HG03045 (cell line): ENCODE data around the gene TBC1D22B.
"Not testable (repeated sequence)": the region's sequence is repeated elsewhere in the genome, so short reads cannot be mapped to it uniquely, and the experiment has no call there.

ENCODE experiments used
- ATAC-seq: cut with Tn5 transposase; IDR thresholded peaks from one replicate; pipeline ENCODE4 v1.9.1; 2021; ENCODE audit warnings: mild to moderate bottlenecking, moderate library complexity; ENCODE audit not compliant: unreplicated experiment

The TBC1D22B gene

DNA sequence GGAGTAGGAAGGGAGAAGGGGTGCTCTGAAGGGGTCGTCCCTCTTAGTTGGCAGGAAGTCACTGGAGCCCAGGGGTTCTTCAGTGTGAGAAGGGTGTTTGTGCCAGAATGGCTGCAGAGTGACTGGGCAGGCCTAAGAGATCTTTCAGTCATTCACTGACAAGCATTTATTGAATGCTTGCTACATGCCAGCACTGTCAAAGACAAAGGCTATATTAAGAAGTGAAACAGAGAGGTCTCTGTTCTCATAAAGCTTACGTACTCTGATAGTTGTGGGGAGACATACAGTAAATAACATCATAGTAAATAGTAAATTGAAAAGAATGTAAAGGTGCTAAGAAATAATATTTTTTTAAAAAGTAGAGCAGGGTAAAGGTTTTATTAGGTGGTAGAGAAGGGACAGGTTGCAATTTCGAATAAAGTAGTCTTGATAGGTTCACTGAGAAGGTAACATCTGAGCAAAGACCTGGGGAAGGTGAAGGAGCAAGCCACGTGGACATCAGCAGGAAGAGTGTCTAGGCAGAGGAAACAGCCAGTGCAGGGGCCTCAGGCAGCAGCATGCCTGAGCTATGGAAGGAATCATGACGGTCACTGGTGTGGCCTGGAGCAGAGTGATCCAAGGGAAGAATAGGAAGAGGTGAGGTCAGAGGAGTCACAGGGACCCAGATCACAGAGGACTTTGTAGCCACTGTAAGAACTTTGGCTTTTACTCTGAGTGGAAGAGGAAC lies 59.9 kb downstream of the TBC1D22B start:
- ATAC-seq = peak; percentile 51

DNA sequence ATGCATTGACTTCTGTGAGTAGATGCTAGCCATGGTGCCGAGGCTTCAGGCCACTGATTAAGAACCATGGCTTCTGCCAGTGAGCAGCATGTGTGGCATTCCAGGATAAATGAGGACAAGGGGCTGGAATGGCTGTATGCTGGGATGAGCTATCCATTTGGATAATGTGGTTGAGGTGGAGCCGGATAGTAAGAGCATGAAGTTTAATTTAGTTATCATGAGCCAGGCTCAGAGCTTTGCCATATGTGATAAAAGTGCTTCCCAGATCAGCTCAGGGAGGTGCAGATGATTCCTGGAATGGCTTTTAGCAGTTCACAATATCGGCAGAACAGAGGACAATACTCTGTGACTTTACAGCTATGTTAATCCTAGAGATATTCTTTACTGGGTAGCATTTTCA lies 61.6 kb downstream of the TBC1D22B start:
- no peak for ATAC-seq

DNA sequence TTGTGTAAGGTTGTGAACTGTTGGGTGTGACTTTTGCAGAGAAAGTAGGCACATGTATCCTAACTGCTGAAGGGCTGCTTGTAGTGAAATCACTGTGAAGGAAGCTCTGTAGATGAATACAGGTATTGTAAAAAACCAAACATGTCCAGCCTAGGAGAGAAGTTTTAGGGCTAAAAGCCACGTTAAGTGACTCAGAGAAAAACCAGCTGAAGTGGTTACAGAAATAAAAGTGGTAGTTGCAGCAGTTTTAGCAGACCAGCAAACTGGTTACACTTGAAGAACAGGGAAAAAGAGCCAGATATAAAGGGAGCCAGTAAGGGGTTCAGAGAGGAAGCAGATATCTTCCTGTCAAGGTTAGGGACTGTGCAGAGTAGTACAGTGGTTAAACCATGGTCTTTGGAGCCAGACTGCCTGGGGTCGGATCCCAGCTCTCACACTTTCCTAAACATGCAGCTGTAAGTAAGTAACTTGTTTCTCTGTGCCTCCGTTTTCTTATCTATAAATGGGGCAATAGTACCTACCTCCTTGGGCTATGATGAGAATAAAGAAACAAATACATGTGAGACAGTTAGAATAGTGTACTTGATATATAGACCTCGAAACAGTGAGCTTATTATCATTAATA lies 62.4 kb downstream of the TBC1D22B start:
- ATAC-seq = no peak

DNA sequence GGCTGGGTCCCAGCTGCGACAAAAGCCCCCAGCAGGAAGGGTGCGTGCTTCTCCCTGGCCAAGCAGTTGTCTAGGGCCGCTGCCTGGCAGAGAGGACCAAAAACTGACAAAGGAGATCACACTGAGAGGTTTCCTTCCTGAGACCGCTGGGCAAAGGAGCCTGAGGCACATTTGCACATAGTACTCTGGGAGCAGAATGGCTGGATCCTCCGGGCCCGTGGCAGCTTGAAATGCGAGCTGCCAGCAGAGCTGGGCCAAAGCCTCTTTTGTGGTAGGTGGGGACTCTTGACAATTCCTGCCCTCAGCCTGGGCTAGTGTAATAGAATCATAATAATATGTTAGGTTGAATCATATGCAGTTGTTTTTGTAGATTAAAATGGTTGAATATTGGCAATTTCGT lies 63.1 kb downstream of the TBC1D22B start:
- ATAC-seq = no peak

DNA sequence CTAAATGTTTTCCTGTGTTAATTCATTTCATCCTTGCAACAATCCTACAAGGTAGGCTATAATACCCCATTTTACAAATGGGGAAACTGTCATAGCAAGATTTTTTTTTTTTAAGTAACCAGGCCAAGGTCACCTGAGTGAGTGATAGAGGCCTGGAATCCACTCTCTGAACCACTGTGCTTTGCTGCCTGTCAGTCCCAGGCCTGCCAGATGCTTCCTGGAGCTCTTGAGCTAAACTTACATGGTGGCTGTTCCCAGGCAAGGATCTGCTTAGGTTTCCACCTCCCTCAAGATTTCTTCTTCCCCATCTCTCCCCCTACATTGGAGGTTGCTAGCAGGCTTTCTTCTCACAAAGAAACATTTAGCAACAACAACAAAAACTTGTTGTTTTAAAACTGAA lies 63.5 kb downstream of the TBC1D22B start:
- ATAC-seq = no peak

DNA sequence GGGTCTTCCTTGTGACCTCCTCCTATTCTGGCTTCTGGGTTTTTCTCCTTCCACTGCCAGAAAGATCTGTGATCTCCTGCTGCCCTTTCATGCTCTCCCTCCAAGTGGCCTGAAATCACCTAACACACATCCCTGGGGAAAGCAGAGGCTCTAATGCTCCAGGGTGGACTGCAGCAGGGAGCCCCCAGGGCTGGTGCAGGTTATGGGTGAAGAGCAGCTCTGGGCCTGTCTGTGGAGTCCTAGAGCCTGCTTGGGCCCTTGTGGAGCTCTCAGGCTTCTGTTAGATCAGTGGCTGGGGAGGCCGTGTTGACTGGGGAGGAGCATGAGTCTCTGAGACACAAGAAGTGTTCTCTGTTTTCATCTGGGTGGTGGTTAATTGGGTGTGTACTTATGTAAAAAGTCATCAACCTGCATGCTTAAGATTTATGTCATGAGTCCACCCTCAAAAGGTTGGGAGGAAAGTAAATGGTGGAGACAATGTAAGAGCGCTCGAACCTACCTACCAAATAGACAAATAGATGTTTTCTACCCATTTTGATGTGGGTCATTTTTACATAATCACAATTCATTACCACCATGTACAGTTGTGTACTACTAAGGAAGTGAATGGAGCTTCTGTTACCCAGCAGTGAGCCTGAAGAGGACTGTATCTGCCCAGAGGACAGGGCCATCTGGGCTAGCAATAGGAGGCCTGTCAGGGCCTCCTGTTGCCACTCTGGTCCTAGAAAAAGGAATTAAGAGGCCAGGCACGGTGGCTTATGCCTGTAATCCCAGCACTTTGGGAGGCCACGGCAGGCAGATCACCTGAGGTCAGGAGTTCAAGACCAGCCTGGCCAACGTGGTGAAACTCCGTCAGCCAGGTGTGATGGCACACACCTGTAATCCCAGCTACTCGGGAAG lies 64.2 kb downstream of the TBC1D22B start:
- no peak for ATAC-seq

DNA sequence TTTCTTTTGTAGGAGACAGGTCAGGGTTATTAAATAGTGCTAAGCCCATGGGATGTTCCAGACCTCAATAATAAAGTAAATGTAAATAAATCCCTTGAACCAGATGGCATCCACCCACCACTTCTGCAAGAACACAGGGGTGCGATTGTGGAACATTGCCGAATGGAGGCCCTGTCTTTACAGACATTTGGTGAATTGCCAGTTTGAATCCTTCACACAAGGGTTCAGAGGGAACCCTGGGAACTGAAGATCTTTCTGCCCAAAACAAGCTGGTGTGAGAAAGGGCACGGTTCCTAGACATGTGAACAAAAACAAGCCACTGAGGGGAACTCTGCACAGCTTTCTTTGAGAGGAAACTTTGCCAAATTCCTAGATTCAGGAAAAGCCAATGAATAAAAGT lies 66.0 kb downstream of the TBC1D22B start:
- no peak for ATAC-seq

DNA sequence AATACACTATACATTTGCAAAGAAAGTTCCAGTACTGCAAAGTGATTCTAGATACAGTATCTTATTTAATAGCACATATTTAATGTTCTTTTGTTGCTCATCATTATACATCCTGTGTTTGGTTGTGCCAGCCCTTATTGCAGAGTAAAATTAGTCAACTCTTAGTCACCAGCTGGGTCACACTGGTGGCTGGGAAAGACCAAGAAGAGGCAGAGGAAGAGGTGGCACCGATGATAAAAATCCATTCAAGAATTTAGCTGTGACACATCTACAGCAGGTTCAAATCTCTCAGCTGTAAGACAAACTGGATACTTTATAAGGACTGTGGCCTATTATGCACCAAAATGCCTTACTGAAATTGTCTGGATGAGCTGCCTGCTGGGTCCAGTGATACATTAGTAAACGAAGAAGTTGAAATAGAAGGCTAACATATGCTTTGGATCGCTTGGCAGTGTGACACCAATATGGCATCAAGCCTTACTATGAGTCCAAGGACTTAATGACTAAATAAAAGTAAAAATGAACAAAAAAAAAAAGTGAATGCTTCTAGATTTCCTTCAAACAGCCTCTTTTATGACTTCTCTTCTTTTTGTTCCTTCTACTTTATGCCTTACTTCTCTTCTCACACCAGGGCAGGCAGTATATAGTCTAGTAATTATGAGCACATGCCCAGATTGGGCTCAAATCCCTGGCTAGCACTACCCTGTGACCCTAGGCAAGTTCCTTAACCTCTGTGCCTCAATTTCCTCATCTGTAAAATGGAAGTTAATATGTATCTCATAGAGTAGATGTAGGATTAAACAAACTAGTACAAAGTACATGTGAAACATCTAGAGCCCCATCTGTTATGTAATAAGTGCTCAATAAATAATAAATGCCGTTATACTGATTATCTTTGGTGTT lies 66.8 kb downstream of the TBC1D22B start:
- no peak for ATAC-seq

DNA sequence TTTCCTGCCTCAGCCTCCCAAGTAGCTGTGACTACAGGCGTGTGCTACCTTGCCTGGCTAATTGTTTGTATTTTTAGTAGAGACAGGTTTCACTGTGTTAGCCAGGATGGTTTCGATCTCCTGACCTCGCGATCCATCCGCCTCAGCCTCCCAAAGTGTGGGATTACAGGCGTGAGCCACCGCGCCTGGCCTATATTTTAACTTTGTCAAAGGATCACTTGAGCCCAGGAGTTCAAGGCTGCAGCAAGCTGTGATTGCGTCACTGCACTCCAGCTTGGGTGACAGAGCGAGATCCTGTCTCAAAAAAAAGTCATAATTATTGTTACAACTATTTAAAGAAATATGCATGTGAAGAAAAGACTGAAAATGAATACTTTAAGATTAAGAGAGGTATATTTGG lies 72.8 kb downstream of the TBC1D22B start:
- ATAC-seq = not testable (repeated sequence)

DNA sequence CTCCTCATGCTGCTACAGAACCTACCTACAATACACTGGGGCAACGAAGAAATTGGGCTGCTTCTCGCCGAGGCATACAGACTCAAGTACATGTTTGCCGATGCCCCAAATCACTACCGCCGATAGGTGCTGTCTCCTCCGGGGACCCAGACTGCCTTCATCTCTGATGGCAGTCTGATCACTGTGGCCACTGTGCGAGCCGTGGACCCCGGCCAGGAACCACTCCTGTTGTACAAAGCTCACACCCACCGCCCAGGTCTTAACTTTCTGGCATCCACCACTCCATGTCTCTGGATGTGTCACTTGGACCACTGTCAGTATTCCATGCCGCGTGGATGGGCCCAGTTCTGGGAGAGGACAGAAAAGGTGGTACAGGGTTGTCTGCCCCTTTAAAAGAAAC lies 73.5 kb downstream of the TBC1D22B start:
- no peak for ATAC-seq

DNA sequence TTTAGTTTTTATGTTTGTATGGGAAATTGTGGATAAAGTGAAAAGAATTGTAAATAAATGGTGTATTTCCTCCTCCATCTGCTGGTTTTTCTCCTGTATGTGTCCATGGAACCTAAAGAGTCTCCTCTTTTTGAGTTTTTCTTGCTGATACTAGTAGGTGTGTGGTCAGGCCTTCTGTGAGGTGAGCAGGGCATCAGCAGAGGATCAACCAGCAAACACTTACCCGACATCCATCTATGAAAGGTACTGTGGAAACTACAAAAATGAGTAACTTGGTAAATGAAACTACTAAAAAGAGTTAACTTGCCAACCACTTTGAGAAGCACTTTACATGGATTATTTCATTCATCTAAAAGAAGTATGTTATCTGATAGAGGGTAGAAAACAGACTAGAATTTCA lies 75.3 kb downstream of the TBC1D22B start:
- no peak for ATAC-seq

DNA sequence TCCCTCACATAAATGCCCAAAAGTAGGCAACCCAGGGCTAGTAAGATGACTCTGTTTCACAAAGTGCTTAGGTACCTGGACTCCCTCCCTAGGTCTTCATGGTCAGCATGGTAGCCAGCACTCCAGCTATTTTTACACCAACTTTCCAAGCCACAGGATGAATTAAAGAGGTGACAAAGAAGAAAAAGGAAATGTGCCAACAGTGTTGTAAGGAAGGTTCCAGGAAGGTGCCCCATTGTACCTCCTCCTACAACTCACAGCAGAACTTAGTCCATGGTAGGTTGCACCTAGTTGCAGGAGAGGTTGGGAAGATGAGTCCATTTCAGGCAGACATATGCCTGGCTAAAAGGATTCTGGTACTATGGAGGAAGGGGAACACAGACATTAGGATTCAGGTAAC lies 76.5 kb downstream of the TBC1D22B start:
- ATAC-seq = no peak

DNA sequence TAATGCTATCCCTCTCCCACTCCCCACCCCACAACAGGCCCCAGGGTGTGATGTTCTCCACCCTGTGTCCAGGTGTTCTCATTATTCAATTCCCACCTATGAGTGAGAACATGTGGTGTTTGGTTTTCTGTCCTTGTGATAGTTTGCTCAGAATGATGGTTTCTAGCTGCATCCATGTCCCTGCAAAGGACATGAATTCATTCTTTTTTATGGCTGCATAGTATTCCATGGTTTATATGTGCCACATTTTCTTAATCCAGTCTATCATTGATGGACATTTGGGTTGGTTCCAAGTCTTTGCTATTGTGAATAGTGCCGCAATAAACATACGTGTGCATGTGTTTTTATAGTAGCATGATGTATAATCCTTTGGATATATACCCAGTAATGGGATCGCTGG lies 80.7 kb downstream of the TBC1D22B start:
- ATAC-seq = not testable (repeated sequence)

DNA sequence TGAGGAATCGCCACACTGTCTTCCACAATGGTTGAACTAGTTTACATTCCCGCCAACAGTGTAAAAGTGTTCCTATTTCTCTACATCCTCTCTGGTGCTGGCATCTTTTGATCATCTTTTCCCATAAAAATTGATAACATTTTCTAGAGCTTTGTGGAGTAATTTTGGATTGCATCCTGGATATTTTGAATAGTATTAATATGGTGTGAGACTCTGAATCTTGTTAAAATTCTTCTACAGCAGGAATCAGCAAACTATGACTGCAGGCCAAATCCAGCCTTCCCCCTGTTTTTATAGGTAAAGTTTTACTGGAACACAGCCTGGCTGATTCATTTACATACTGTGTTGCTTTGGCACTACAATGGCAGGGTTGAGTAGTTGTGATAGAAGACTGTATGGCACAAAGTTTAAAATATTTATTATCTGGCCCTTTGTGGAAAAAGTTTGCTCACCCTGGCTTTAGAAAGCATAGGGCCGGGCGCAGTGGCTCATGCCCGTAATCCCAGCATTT lies 81.2 kb downstream of the TBC1D22B start:
- no peak for ATAC-seq

DNA sequence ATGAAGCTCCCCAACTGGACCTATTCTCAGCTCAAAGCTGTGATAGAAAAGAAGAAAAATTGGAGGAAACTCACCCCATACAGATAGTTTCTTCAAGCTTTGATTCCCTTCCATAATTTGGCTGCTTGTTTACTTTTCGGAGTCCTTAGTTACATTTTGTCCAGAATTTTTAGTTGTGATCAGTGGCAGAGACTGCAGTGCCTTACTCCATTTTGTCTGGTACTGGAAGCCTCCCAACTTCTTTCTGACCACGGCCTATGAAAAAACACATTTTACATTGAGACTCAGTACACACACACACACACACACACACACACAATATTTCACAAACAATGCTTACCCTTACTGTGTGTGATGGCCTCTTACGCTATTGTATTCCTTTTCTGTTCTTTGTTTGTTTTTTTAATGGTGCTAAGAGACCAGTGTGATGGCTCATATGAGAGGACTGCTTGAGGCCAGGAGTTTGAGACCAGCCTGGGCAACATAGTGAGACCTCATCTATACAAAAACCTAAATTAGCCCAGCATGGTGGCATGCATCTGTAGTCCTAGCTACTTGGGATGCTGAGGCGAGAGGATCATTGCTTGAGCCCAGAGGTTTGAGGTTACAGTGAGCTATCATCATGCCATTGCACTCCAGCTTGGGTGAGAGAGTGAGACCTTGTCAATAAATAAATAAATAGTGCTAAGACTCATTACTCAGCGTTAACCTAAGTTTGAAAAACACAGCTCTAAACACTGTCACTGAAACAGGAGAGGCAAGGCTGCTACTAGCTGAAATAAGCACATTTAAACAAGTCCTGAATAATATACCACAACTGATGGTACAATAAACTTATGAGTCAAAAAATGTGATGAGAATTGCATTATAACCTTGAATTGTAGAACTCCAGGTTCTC lies 82.4 kb downstream of the TBC1D22B start:
- ATAC-seq = no peak

DNA sequence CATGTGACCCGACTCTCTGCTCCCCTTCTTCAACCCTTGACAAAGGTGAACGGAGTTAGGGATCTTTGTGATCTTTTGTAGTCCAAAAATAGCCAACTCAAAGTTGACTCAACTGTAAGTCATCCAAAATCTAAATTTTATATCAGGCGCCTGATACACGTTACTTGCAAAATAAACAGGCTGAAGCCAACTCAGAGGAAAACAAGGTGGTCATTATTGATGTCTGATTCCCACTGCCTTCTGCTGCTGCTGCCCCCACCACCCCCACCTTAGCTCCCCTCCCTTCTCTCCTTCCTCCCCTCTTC lies 83.0 kb downstream of the TBC1D22B start:
- ATAC-seq = no peak

DNA sequence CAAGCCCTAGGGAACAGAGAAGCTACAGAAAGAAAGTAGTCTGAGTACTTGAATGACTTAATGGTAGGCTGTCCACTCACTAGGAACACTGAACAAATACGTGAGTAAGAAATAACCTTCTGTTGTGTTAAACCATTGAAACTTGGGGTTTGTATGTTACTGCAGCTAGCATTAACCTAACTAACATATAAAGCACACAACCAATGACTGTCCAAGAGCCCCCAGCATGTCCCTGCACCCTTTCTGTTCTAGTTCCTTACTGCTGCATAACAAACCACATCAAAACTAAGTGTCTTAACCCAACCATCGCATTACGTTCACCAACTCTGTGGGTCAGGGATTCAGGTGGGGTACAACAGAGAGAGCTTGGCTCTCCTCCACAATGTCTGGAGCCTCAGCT lies 85.7 kb downstream of the TBC1D22B start:
- ATAC-seq = no peak

DNA sequence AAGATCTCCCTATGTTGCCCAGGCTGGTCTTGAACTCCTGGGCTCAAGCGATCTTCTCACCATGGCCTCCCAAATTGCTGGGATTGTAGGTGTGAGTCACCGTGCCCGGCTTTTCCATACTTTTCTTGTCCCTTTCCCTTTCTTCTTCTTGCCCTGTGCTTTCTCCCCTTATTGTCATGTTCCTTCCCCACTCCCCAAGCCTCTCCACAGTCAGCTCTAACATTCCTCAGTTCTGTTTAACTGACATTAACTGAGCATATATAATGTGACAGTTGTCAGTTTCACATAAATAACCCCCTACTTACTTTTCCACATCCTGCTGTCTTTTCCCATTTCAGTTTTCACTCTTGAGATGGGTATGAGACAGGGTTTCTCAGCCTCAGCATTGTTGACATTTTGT lies 86.7 kb downstream of the TBC1D22B start:
- no peak for ATAC-seq

DNA sequence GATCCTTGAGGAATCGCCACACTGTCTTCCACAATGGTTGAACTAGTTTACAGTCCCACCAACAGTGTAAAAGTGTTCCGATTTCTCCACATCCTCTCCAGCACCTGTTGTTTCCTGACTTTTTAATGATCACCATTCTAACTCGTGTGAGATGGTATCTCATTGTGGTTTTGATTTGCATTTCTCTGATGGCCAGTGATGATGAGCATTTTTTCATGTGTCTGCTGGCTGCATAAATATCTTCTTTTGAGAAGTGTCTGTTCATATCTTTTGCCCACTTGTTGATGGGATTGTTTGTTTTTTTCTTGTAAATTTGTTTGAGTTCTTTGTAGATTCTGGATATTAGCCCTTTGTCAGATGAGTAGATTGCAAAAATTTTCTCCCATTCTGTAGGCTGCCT lies 88.2 kb downstream of the TBC1D22B start:
- ATAC-seq = not testable (repeated sequence)

DNA sequence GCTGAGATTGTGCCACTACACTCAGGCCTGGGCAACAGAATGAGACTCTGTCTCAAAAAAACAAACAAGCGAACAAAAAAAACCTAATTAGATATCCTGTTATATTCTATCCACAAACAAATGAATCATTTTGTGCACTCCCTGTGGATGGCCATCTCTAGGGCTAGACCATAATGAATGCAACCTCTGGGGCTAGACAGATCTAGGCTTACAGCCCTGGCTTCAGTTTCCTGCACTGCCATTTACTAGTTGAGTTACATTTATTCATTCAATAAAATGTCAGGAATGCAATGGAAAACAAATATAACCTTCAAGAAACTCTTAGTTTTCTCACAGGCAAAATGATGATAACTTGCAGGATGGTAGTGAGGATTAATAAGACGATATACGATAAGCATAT lies 89.6 kb downstream of the TBC1D22B start:
- ATAC-seq = no peak
